NB4 (cell line): ENCODE results near the gene ACACA.

ENCODE experiments used
- POLR2A ChIP-seq: IDR thresholded peaks from 2 replicates; pipeline ENCODE4 v1.6.1; 2011; ENCODE audit warnings: mild to moderate bottlenecking; ENCODE audit not compliant: insufficient read length; ENCODE audit errors: extremely low read depth
- TF ChIP-seq, protein P1 (sequence below): IDR thresholded peaks from one replicate; pipeline ENCODE4 v1.5.1; 2012; ENCODE audit warnings: low read depth, low read length
- TF ChIP-seq, protein P2 (sequence below): IDR thresholded peaks from 2 replicates; pipeline ENCODE4 v1.6.1; 2011; ENCODE audit warnings: low read depth, low read length

DNA sequence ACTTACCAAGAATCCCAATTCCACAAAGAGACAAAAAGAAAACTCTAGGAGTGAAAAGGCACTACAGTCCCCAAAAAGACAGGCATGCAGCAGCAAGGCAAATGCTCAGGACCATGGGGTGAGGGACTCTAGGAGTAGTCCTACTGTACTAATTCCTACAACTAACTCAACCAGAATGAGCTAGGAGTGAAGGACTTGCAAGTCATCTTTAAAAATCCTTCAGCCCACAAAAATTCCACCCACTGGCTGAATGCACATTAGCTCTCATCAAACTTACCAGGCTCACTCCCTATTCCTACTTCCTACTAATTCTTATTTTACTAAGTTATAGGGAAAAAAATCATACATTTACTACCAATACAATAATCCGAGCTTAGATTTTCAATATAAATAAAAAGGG, 172.5 kb downstream of the ACACA start:
- TF ChIP-seq, protein P1, sequence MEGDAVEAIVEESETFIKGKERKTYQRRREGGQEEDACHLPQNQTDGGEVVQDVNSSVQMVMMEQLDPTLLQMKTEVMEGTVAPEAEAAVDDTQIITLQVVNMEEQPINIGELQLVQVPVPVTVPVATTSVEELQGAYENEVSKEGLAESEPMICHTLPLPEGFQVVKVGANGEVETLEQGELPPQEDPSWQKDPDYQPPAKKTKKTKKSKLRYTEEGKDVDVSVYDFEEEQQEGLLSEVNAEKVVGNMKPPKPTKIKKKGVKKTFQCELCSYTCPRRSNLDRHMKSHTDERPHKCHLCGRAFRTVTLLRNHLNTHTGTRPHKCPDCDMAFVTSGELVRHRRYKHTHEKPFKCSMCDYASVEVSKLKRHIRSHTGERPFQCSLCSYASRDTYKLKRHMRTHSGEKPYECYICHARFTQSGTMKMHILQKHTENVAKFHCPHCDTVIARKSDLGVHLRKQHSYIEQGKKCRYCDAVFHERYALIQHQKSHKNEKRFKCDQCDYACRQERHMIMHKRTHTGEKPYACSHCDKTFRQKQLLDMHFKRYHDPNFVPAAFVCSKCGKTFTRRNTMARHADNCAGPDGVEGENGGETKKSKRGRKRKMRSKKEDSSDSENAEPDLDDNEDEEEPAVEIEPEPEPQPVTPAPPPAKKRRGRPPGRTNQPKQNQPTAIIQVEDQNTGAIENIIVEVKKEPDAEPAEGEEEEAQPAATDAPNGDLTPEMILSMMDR = no peak
- TF ChIP-seq POLR2A = no peak
- TF ChIP-seq, protein P2, sequence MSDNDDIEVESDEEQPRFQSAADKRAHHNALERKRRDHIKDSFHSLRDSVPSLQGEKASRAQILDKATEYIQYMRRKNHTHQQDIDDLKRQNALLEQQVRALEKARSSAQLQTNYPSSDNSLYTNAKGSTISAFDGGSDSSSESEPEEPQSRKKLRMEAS = no peak
